A673 (cell line): ENCODE results near the gene THOC6.

ENCODE experiments used
- CTCF ChIP-seq: fragments of 300-800, 200-600 bp; sonication (generic); conservative IDR thresholded peaks from 2 replicates; pipeline ENCODE4 v1.5.1; 2017; ENCODE audit warnings: low read depth, mild to moderate bottlenecking, antibody characterized with exemption, low read length, moderate library complexity, mixed read lengths
- EZH2 ChIP-seq: fragments of 200-600 bp; sonication (generic); IDR thresholded peaks from 2 replicates; pipeline ENCODE4 v1.6.1; 2017; ENCODE audit warnings: borderline replicate concordance, low read depth, mild to moderate bottlenecking, mixed read lengths, antibody characterized with exemption, low read length; ENCODE audit not compliant: poor library complexity, severe bottlenecking

- TF ChIP-seq CTCF (no peak), EZH2 (no peak)
Measured at GRCh38 chr16:3065742-3066439, 42.1 kb downstream of the THOC6 start.
